ENCODE data around the gene IGFBPL1.
"Not testable (repeated sequence)": the region's sequence is repeated elsewhere in the genome, so short reads cannot be mapped to it uniquely, and the experiment has no call there.

The IGFBPL1 gene, protein sequence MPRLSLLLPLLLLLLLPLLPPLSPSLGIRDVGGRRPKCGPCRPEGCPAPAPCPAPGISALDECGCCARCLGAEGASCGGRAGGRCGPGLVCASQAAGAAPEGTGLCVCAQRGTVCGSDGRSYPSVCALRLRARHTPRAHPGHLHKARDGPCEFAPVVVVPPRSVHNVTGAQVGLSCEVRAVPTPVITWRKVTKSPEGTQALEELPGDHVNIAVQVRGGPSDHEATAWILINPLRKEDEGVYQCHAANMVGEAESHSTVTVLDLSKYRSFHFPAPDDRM

DNA sequence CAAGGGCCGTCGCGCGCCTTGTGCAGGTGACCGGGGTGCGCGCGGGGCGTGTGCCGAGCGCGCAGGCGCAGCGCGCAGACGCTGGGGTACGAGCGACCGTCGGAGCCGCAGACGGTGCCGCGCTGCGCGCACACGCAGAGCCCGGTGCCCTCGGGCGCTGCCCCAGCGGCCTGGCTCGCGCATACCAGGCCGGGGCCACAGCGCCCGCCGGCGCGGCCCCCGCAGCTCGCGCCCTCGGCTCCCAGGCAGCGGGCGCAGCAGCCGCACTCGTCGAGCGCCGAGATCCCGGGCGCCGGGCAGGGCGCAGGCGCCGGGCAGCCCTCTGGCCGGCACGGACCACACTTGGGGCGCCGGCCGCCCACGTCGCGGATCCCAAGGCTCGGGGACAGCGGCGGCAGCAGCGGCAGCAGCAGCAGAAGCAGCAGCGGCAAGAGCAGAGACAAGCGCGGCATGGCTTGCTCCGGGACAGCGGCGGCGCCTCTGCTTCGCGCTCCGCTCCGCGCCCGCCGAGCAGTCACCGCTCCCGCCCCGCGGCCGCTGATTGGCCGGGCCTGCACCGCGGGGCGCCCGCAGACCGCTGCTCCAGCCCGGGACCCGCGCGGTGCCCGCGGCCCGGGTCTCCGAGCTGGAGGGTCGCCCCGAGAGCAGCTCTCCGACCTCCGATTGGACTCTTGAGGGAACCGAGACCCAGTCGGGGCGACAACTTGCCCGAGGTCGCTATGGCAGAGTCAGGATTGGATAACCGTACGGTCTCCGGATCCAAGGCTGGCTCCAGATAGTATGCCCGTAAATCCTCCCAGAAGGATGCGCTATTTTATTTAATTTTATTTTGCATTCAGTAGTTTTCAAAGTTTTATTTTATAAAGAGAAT lies at the start of gene IGFBPL1:
Gene IGFBPL1 (minus strand): TSS at position 482 of the 871 bp plus-strand sequence. CDS start 30 bp downstream, at position 452.
- in situ Hi-C loops (cut with MboI; ENCODE audit: low sequenced_read_pairs), result no loop called here

DNA sequence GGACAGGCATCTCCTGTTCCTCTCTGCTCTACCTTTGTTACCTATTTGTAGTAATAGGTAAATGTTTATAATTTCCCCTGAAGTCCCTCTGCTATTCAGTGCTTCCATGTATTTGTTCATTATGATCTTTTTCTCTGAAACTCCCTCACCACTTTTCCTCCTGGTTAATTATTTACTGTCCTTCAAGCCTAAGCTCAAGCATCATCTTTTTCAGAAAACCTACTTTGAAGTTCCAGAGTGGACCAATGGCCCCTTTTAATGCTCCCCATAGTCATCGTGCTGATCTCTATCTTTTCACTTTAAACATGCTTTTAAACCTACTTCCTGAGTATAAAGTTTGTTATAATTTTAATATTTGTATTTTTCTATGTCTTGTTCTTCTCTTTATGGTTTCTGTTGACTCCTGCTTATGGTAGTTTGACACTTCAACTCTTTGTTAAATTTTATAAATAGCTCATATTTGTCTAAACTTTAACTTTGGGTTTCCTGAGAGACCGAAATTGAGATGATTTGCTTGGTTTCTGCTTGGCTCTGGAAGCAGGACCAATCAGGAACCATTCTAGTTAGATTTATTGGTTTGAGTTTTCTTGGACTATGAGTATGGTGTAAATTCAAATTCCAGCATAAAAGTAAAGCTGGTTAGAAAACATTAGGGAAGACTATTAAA lies 48.5 kb upstream of the IGFBPL1 start:
- in situ Hi-C loops (cut with MboI; ENCODE audit: low sequenced_read_pairs), result not testable (repeated sequence)

DNA sequence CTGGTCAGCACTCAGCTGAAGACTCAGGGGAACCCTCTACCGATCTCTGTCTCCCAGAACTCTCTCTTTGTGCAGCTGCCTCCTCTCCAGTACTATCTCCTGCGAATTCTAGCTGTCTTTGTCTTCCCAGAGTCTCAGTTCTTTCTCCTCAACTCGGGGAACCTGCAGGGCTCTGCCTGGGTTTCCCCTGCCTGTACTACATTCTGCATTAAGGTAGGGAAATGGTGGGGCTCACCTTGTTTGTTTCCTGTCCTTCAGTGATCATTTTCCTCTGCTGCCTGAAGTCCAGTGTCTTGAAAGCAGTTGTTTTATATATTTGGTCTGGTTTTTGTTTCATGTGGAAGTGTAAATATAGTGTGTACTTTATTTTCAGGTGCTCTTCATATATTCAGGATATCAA lies 43.1 kb upstream of the IGFBPL1 start:
- in situ Hi-C loops (cut with MboI; ENCODE audit: low sequenced_read_pairs), result no loop called here

DNA sequence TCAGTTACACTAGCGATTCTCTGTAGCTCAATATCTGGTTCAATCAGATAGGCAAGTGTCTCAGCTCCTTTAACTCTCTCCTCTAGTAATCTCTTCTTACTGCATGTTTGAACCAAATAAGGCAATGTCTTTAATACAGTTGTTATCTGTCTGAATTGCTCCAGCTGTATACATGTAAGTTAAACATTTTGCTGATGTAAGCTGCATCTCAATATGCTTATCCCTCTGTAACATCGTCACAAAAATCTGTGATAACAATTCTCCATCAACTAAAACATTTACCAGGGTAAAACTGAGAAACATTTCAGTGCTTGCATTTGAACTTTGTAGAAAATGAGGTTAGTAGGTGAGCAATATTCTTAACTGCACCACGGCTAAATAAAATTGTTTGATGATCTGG lies 29.6 kb upstream of the IGFBPL1 start:
- in situ Hi-C loops (cut with MboI; ENCODE audit: low sequenced_read_pairs), result no loop called here

DNA sequence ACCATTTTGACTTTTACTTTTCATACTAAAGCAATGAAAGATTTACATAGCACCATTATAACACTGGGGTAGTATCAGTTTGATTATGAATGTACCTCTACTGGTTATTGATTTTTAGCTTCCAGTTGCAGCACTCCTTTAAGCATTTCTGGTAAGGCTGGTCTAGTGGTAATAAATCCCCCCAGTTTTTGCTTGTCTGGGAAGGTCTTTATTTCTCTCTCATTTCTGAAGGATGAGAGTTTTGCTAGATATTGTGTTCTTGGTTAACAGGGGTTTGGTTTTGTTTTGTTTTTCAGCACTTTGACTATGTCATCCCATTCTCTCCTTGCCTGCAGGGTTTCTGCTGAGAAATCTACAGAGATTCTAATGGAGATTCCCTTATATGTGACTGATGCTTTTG lies 26.9 kb upstream of the IGFBPL1 start:
- in situ Hi-C loops (cut with MboI; ENCODE audit: low sequenced_read_pairs), result no loop called here

DNA sequence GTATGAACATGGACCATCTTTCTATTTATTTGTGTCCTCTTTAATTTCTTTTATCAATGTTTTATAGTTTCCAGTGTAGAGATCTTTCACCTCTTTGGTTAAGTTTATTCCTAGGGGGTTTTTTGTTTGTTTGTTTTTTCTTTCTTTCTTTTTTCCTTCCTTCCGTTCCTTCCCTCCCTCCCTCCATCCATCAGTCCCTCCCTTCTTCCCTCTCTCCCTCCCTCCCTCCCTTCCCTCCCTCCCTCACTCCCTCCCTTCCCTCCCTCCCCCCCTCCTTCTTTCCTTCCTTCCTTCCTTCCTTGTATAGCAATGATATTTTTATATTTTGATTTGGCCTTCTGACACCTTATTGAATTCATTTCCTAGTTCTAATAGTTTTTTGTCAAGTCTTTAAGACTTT lies 23.4 kb upstream of the IGFBPL1 start:
- in situ Hi-C loops (cut with MboI; ENCODE audit: low sequenced_read_pairs), result no loop called here

DNA sequence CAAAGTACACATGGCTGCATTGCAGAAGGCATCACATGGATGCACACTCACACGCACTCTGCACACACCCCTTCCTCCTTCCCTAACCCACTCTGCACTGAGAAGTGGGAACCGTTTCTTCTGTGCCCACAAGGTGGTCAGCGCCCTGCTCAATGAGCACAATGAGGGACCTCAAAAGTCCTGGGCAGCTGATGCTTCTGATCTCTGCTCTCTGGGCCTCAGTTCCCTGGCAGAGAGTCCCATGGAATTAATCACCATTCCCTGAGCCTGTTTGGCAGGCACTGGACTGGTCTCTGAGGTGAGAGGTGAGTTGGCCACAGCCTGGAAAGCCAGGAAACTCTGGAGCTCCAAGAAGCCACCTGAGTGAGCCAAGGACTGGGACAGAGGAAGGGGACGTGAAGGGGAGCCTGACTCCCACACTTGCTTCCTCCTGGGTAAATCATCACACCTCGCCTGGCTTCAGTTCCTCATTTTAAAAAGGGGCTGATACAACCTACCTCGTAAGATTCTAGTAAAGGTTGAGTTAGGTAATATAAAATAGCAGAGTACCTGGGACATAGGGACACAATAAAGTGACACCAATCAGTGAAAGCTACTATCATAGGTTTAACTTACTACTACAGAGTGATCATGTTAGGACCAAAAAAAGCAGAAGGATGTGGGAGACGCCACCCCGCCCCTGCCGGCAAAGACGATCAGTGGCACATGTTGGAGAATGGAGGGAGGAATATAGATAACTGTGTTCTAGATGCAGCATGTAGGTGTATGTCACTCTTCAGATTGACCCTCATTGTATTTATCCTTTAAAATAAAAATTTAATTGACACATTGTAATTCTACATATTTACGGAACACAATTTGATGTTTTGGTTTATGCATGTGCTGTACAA lies 21.1 kb upstream of the IGFBPL1 start:
- in situ Hi-C loops (cut with MboI; ENCODE audit: low sequenced_read_pairs), result no loop called here

DNA sequence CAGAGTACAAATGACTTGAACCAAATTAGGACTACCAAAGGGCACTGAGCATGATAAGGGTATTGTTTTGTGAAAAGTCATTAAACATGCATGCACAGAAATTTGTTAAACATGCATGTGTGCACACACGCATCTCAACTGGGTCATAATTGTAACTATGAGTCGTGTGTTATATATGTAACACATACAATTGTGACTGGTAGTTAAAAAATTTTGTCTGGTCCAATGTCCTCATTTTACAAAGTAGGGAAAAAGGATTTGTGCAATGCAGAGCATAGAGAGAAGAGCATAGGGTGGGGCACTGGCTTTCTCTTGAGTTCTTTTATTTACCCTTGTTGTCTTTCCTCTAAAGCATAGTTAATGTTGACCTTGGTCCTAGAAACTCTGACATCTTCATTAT lies 19.3 kb upstream of the IGFBPL1 start:
- in situ Hi-C loops (cut with MboI; ENCODE audit: low sequenced_read_pairs), result no loop called here

DNA sequence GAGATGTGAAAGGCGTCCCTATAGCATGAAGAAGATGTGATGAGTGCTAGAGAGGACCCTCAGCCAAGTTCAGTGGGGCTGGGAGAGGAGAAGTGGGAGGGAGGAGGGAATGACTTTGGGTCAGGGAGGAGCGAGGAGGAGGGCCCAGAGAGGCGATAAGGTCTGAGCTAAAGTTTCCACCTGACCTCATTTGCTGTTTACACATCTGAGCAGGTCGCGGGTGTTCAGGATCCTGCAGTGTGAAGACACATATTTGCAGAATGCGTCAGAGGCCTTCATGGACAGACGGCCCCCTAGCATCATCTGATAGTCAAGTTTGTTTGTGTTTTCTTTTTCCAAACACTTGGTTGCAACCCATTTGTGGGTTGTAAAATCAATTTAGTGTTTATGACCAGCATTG lies 18.9 kb upstream of the IGFBPL1 start:
- in situ Hi-C loops (cut with MboI; ENCODE audit: low sequenced_read_pairs), result no loop called here

DNA sequence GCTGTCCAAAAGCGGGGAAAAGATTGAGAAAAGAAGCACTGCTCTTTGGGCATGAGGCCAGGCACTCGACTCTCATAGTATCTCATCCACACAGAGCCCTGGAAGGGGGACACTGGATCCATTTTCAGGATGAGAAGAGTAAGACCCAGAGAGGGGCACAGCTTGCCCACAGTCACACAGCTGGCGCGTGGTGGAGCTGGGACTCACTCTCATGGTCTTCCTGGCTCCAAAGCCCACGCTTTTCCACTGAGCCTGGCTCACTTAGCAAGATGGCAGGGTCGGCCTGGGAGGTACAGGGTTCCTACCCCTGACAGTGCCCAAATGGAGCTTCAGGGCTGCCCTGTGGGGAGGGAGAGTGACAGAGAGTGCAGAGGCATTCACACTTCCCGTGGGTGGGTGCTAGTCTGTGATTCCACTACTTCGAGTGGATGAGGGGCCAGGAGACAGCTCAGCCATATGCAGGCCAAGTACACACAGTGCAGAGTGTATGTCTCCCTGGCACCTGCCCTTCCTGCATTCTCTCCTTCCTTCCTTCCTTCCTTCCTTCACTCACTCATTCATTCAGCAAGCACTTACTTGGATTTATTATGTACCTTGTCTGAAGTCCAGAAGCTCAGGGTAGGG lies 18.3 kb upstream of the IGFBPL1 start:
- in situ Hi-C loops (cut with MboI; ENCODE audit: low sequenced_read_pairs), result no loop called here

DNA sequence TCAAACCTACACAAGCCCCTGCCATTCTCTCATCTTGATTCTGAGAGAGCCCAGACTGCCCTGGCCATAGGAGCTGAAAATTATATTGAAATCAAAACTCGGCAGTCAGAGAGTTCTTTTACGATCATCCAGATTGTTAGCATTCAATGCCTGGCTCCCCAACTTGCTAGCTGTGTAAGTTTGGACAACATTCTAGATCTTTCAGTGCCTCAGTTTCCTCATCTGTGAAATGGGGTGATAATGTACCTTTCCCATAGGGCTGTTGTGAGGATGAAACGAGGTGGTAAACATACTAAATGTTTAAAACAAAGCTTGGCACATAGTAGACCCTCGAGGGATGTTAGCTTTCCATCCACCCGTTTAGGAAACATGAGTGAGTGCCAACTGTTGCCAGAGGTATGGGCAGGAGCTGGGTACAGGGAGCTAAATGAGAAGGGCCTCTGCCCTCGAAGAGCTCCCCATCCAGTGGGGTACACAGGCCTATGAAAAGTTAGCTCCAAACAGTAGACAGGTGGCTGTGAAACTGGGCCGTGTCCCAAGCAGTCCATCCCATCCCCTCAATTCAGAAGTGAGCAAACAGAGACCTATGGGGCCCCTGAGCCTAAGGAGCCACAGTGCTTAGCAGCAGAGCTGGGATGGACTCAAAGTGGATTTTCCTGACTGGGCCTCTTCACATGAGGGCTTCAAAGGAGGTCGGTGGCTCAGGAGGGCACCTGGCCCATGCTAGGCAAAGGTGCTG lies 17.3 kb upstream of the IGFBPL1 start:
- in situ Hi-C loops (cut with MboI; ENCODE audit: low sequenced_read_pairs), result no loop called here

DNA sequence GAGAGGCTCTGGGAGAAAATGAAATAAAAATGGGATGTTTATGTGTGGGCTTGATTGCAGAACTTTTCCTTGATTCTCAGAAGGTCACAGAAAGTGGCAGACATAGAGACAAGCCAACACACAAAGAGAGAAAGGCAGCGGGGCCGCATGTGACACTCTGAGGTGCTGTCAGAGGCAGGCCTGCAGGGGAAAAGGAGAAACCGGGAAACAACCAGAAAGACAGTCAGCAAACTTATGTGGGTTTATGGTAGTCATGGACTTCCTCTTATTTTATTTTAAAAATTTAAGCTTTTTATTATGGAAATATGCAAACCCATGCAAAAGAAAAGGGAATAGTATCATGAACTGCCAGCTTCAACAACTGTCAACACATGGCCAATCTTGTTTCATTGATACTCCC lies 16.3 kb upstream of the IGFBPL1 start:
- in situ Hi-C loops (cut with MboI; ENCODE audit: low sequenced_read_pairs), result no loop called here

DNA sequence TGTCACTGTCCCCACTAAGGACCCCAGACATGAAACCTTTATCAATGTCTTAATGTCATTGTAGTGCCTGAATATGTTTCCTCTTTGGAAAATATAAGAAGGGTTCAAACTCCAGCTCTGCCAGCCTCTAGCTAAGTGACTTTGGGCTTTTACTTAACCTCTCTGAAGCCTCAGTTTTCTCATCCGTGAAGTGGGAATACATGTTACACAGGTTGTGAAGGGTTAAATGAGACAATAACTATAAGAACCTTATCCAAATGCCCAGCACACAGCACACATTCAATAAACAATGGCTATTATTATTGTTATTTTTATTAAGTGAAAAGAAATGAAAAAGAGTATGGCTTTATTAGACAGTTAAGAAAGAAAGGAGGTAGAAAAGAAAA lies 15.7 kb upstream of the IGFBPL1 start:
- in situ Hi-C loops (cut with MboI; ENCODE audit: low sequenced_read_pairs), result no loop called here

DNA sequence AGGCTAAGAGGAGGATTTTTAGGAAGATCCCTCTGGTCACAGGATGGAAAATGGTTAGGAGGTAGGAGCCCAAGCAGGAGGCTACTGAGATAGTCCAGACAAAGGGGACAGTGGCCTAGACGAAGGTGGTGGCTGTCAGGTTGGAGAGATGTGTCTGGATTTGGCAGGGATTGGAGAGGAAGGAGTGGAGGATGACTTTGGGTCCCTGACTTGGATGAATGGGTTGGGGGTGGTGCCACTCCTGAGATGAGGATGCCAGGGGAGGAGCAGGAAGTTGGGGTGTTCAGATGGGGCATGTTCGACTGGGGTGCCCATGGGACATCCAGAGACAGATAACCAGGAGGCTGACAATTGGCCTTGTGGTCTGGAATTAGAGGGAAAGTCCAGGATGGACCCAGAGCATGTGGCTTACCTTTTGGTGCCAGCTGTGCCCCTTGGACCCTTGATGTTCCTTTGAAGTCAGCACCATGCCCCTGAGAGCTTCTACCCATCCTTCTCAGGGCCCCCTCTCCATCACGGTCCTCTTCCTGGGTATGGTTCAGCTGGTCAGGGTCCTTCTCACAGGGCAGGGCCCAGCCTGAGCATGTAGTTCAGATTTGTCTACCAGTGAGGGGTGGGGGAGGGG lies 15.1 kb upstream of the IGFBPL1 start:
- in situ Hi-C loops (cut with MboI; ENCODE audit: low sequenced_read_pairs), result no loop called here

DNA sequence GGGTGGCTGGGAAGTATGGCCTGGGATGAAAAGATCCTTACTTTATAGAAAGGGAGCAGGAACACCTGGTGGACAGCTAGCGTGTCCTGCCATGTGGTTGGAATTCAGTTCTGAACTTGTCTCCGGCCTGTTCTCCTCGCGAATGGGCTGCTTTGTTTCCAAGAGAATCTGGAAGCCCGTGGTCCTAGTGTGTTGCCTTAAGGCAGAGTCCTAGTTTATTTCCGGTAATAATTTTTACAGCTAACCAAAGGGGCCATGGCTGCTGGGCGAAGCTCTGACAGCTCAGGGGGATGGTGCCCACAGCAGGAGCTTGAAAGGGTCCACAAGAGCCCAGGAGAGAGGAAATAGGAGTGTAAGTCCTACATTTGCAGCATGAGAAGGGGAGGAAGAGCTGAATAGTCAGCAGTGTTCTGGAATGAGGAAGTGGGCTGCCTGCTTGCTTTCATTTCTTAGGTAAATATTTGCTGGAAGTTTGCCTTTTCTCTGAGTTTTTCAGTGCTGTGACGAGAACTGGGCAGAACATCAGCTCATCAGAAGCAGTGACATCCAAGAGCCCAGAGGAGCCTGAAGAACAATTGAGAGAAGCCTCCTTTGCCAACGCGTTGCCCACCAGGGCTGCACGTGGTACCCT lies 13.1 kb upstream of the IGFBPL1 start:
- in situ Hi-C loops (cut with MboI; ENCODE audit: low sequenced_read_pairs), result no loop called here

DNA sequence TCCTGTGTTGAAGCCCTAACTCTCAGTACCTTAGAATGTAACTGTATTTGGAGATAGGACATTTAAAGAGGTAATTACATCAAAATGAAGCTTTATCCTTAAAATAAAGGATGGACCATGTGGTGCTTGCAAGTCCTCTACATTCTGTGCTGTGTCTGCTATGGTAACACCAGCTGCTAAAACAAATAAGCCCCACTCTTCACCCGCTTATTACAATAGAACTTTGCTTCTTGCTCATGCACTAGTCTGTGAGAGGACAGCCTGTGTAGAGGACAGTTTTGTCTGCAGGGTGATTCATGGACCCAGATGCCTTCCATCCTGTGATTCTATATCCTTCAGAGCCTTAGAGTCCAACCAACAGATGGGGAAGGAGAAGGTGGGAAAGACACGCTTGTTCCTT lies 12.5 kb upstream of the IGFBPL1 start:
- in situ Hi-C loops (cut with MboI; ENCODE audit: low sequenced_read_pairs), result no loop called here

DNA sequence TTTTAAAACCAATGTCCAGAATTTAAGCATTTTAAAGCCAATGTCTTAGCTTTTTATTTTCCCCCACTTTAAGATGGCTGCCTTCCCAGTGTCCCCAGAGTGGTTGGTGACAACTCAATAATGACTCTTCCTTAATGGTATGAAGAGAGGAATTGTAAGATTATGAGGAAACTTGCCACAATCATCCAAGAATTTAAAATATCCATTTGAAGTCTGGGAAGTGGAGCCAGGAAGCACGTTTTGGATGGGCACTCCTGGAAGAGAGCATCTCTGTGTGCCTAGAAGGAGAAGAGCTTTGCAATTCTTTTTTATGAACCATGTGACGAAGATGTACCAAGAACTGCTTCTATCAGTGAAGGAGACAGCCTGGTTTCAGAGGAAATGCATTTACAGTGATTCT lies 11.3 kb upstream of the IGFBPL1 start:
- in situ Hi-C loops (cut with MboI; ENCODE audit: low sequenced_read_pairs), result no loop called here

DNA sequence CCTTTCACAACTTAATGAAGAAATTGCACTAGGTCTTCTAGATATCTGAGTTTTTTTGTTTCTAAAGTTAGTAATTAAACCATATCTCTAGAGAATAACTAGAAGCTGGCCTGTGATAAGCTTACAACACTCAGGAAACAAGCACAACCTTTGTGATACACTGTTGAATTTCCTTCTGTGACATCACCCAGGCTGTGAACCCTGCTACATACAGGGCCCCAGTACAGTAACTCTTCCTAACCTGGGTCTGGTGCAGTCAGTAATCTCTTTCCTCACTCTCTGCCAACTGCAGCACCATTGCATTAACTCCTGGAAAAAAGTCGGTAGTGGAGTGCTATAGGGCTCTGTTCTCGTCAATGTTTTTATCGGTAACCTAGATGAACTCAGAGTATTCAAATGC lies 10.6 kb upstream of the IGFBPL1 start:
- in situ Hi-C loops (cut with MboI; ENCODE audit: low sequenced_read_pairs), result no loop called here

DNA sequence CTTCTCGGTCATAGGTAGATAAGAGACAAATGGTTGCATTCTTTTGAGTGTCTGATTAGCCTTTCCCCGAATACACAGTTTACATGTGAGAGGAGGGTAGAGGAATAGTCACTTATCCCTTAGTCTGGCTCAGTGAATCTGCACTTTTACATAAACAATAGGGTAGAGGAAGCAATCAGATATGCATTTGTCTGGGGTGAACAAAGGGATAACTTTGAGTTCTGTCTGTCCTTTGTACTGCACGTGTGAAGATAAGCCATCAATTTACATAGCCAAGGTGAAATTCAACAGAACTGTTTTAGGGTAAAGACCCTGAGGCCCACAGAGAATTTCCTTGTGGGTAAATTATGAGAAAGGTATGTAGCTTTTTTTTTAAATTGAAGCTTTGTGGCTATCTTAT lies 10.1 kb upstream of the IGFBPL1 start:
- in situ Hi-C loops (cut with MboI; ENCODE audit: low sequenced_read_pairs), result no loop called here
